Fibroblast of skin of right quadriceps (primary cell): ENCODE data around the gene ZNF396.
A peak's percentile ranks its signal among the peaks of the same experiment; 100 is the strongest.

ENCODE experiments used
- DNase-seq: peaks from one replicate; pipeline ENCODE4 v3.0.0-alpha.2; 2013

ZNF396 gene

DNA sequence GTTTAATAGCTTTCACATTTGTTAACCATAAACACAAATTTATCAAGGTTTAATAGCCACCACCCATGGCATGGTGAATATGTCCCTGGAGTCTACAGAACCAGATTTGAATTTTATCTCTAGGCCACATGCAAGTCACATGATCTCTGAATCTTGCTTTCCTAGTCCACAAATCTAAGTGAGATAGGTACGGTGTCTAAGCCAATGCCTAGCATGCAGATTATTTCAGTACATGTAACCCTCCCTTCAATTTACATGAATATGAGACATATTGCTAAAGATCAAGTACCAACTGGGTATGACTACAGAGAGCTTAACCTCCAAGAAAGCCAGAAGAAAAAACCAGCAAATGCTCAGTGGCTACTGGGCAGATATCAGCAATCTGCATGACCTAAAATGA lies 42.9 kb downstream of the ZNF396 start:
- DNase-seq, result no peak

DNA sequence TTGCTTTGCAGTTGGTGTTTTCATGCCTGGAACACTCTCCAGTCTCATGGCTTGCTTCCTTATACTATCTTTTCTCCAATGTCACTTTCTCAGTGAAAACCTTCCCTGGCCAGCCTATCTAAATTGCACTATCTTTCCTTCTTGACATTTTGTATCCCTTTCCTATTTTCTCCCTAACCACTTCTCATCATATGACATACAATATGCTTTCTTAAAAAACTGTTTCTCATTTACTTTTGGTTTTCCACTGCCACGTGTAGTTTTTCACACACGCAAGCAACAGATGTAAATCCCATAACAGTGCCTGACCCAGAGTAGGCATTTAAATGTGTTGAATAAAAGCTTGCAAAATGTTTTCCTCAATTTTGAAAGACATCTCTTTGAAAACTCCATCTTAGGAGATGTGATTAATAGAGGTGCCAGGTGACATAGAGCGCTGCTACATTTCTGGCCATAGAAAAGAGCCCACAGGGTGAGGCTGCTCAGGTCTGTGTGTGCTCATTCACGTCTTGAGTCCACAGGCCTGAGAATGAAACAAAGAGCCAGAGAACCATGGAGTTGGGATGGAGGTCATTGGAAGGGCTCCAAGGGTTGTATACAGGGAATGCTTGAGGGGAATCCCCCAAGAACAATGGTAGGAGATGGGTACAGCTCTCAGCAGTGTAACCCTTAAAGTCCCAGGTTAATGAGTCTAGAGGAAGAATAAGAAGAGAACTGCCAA lies 45.6 kb downstream of the ZNF396 start:
- no peak for DNase-seq

DNA sequence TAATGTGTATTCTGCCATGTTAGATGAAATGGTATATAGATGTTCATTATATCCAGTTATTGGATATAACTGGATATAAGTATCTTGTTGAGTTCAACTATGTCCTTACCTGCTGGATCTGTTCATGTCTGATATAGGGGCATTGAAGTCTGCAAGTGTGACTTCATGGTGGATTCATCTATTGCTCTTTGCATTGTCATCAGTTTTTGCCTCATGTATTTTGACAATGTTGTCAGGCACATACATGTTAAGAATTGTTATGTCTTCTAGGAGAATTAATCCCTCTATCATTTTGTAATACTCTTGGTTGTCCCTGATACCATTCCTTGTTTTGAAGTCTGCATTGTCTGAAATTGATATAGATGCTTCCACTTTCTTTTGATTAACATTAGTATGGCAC lies 48.3 kb downstream of the ZNF396 start:
- DNase-seq, result no peak

GRCh38 chr18:35326695-35327387 lies 50.3 kb downstream of the ZNF396 start:
- no peak for DNase-seq

DNA sequence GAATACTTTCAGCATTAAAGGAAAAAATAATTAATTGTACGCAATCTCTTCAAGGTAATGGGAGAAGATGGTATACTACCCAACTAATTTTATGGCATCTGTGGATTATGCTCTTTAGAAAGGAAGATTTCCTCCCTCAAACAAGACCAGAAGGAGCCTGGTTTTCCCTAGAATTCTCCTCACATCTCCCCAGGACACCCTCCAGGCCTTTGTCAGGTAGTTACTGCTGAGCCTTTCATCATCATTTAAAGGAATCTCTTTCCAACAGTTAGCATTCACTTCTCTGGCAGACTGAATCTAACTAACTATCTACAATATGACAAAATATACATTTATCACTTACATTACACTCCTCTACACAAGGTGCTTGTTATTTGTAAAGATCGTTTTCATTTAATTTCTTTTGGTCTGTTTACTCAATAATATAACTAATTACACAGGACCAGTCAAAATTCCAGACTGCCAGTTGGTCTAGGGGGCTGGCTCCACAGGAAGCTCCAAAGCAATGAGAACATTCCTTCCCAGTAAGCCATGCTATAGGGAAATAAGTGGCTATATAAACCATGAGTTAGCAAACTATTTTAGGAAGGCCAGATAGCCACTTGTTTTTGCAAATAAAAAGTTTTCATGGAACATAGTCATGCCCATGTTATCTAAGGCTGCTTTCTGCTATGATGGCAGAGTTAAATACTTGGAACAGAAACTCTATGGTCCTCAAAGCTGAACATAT lies 52.0 kb downstream of the ZNF396 start:
- DNase-seq, result peak; percentile 36

- DNase-seq, result no peak
Measured at GRCh38 chr18:35322486-35323458, 54.4 kb downstream of the ZNF396 start.
